ENCODE data around the gene OOSP1.
"Not testable (repeated sequence)": the region's sequence is repeated elsewhere in the genome, so short reads cannot be mapped to it uniquely, and the experiment has no call there.

The OOSP1 gene

GRCh38 chr11:59960502-59961381 is 22.5 kb downstream of the OOSP1 start:
- DNase-seq (ENCODE audit: low read depth) = no peak

- DNase-seq (ENCODE audit: low read depth) = no peak
Observed at GRCh38 chr11:59962107-59962482, 23.9 kb downstream of the OOSP1 start.

- DNase-seq (ENCODE audit: low read depth) = no peak
Observed at GRCh38 chr11:59963733-59964132, 25.5 kb downstream of the OOSP1 start, which contains the start of gene OOSP4A. Gene OOSP4A, plus strand, starts transcription at chr11:59964033. Its CDS starts 0 bp downstream, at chr11:59964033.

- no peak for DNase-seq (ENCODE audit: low read depth)
Observed at GRCh38 chr11:59965424-59965823, 27.2 kb downstream of the OOSP1 start.

GRCh38 chr11:59966201-59966600 is 28.0 kb downstream of the OOSP1 start:
- DNase-seq (ENCODE audit: low read depth) = no peak

GRCh38 chr11:59967677-59968394 is 29.6 kb downstream of the OOSP1 start:
- DNase-seq (ENCODE audit: low read depth) = no peak

- no peak for DNase-seq (ENCODE audit: low read depth)
Observed at GRCh38 chr11:59968395-59968783, 30.2 kb downstream of the OOSP1 start.

GRCh38 chr11:59973097-59973496 is 34.9 kb downstream of the OOSP1 start:
- DNase-seq (ENCODE audit: low read depth) = no peak

- DNase-seq (ENCODE audit: low read depth) = no peak
Observed at GRCh38 chr11:59981106-59981770, 43.0 kb downstream of the OOSP1 start.

GRCh38 chr11:59982037-59982436 is 43.8 kb downstream of the OOSP1 start:
- DNase-seq (ENCODE audit: low read depth) = not testable (repeated sequence)

GRCh38 chr11:59983212-59983611 is 45.0 kb downstream of the OOSP1 start:
- DNase-seq (ENCODE audit: low read depth) = no peak

GRCh38 chr11:59984368-59984767 is 46.1 kb downstream of the OOSP1 start:
- DNase-seq (ENCODE audit: low read depth) = no peak

- no peak for DNase-seq (ENCODE audit: low read depth)
Observed at GRCh38 chr11:59990421-59990820, 52.2 kb downstream of the OOSP1 start.

GRCh38 chr11:59992425-59992824 is 54.2 kb downstream of the OOSP1 start:
- no peak for DNase-seq (ENCODE audit: low read depth)

- no peak for DNase-seq (ENCODE audit: low read depth)
Observed at GRCh38 chr11:59997800-59998199, 59.6 kb downstream of the OOSP1 start.

GRCh38 chr11:59999691-60000090 is 61.5 kb downstream of the OOSP1 start:
- no peak for DNase-seq (ENCODE audit: low read depth)

- no peak for DNase-seq (ENCODE audit: low read depth)
Observed at GRCh38 chr11:60003729-60004128, 65.5 kb downstream of the OOSP1 start.

- DNase-seq (ENCODE audit: low read depth) = no peak
Observed at GRCh38 chr11:60005360-60005759, 67.1 kb downstream of the OOSP1 start.

Measured in stimulated activated CD8-positive, alpha-beta memory T cell treated with anti-CD3 and anti-CD28 coated beads, Interleukin-12 subunit alpha, Interleukin-12 subunit beta, amount 100 ng/mL, for 4 hours (primary cell).